ENCODE measurements around the gene ASCC2.

DNA sequence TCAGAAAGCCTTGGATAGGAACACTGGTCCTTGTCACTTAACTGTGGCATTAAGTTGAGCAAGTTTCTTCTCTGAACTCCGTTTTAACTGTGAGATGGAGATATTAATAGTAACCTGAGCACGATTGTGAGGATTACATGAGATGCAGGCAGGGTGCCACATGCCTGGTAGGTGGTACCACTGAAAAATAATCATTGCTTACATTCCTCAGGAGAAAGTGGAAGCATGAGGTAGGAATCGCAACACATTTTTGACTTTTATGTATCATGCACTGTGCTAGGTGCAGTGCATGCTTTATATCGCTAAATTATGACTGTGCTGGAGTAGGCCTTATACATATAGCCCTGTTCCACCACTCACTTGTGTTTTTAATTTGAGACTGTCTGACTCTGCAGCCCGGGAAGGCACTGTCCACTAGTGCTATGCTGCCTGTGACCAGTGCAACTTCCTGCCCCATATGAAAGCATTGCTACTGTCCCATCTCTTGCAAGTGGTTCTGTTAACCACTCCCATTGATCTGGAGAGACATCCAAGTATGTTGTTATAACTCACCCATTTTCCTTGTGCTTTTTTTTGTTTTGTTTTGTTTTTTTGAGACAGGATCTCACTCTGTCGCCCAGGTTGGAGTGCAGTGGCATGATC, 69.9 kb downstream of the ASCC2 start:
- TF ChIP-seq, protein P1, sequence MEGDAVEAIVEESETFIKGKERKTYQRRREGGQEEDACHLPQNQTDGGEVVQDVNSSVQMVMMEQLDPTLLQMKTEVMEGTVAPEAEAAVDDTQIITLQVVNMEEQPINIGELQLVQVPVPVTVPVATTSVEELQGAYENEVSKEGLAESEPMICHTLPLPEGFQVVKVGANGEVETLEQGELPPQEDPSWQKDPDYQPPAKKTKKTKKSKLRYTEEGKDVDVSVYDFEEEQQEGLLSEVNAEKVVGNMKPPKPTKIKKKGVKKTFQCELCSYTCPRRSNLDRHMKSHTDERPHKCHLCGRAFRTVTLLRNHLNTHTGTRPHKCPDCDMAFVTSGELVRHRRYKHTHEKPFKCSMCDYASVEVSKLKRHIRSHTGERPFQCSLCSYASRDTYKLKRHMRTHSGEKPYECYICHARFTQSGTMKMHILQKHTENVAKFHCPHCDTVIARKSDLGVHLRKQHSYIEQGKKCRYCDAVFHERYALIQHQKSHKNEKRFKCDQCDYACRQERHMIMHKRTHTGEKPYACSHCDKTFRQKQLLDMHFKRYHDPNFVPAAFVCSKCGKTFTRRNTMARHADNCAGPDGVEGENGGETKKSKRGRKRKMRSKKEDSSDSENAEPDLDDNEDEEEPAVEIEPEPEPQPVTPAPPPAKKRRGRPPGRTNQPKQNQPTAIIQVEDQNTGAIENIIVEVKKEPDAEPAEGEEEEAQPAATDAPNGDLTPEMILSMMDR (conservative IDR thresholded peaks at IDR 0.05; ENCODE audit: low read depth, low read length) = no peak
- TF ChIP-seq EZH2 (IDR thresholded peaks at IDR 0.05; ENCODE audit: borderline replicate concordance, low read depth, low read length, poor library complexity, severe bottlenecking) = no peak
